Tongue (tissue), 3 donors: ENCODE results near the gene SNX11. TPM values are rescaled to one million over a fixed set of nuclear protein-coding genes. Genes with fewer than 3 reads are reported as not detected.

Experiments used
- DNase-seq: peaks from one replicate; pipeline ENCODE4 v3.0.0-alpha.2; 2015
- small RNA-seq: library from RNA; depleted of rRNA; stranded (forward); fragments of <200 nt; gene quantifications from one replicate; pipeline ENCODE3, GENCODE V24; 2014; ENCODE audit warnings: low replicate concordance
- total RNA-seq: library from RNA; depleted of rRNA; stranded (reverse); fragments of >200 nt; gene quantifications from one replicate; pipeline ENCODE4 v1.2.3, GENCODE V29; 2014

The SNX11 gene
- total RNA-seq, 1 donor from 2014 or later = 6.2 TPM

DNA sequence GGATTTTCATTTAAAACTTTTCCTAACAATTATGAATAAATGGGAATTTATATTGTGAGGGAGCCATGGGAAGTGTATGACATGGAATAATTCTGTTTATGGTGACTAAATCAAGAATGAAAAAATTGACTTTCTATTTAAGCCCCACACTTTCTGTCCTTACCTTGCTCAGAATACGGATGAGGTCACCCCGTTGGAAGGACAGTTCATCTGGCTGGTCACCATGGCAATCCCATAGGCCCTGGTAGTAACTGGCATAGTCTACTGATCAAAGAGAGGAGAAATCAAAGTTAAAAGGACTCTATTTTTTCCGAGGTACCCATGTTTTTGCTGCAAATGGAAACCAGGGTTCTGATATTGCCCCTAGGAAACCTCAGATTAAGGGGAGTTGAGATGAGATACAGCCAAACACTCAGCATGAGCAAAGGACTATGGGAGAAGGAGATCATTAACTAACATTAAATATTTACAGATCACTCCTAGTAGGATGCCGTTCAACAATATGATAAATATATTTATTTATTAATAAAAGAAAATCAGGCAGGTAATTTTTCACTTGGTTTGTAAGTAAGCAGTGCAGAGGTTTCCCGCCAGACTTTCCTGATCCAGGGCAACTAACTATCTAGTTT lies 54.9 kb downstream of the SNX11 start:
- no peak for DNase-seq

DNA sequence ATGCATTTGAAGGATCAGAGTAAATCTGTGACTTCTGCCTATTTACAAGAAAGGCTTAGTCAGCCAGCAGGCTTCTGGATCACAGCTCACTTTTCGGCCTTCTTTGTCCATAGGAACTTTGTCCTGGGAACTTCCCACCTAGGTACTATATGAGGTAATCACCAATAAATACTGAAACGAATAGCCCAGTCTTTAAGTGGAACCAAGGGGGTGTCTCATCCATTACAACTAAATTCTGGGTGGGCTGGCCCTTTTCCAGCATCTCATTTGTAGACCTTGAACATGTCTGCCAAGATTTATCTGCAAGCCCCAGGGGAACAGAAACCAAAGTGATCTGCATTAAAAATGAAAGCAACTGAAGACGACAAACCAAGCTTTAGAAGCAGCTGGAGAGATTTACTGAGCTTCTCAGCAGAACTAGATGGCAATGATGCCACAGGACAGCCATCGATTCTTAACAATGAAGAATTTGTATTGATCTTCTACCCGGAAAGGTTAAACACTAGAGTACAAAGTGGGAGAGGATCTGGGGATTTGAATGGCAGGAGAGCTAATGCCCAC lies 55.5 kb downstream of the SNX11 start:
- DNase-seq = no peak

DNA sequence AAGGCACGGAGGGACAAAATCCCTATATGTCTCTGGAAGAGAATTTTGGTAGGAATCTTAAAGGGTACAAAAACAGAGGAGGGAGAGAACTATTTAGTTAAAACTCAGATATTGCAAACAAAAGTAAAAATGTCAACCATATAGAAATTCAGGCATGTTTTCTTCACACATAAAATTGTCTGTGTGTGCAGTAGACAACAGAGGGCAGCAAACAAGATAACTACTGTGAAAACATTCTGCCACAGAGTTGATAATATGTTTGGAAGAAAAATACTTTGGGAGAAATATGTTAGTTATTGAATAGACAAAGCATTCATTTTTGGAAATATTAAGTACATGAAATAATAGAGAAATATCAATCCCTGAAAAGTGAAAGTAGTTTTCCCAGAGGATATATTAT lies 56.2 kb downstream of the SNX11 start:
- DNase-seq = no peak

GRCh38 chr17:48169926-48170325 lies 62.4 kb downstream of the SNX11 start:
- no peak for DNase-seq

Small RNA genes lying within 50 kb of the gene (small RNA-seq; reads per million reads assigned to genes)
- gene AC004477.2 = not detected
- gene MIR1203 = not detected
- gene RNU6-1201P = not detected

Other genes starting within 250 kb of the SNX11 start
- 2.4 TPM for gene SP2, start 211.5 kb upstream of the SNX11 start, total RNA-seq
- 20.4 TPM for gene PNPO, start 166.2 kb upstream of the SNX11 start, total RNA-seq
- 4.9 TPM for gene PRR15L, start 149.9 kb upstream of the SNX11 start, total RNA-seq
- gene CDK5RAP3, start 136.7 kb upstream of the SNX11 start, total RNA-seq = 76.5 TPM
- 18.2 TPM for gene COPZ2, start 70.0 kb upstream of the SNX11 start, total RNA-seq
- gene NFE2L1, start 59.4 kb upstream of the SNX11 start, total RNA-seq = 260 TPM
- gene CBX1, start 6.3 kb upstream of the SNX11 start, total RNA-seq = 61.0 TPM